NCI-H69 (cell line): ENCODE data around the gene CDCA3.
A peak's percentile ranks its signal among the peaks of the same experiment; 100 is the strongest.
"Not testable (repeated sequence)": the region's sequence is repeated elsewhere in the genome, so short reads cannot be mapped to it uniquely, and the experiment has no call there.

Experiments
- DNase-seq: peaks from one replicate; lab custom pipeline; 2025; lab: John Stamatoyannopoulos, UW

The CDCA3 gene

DNA sequence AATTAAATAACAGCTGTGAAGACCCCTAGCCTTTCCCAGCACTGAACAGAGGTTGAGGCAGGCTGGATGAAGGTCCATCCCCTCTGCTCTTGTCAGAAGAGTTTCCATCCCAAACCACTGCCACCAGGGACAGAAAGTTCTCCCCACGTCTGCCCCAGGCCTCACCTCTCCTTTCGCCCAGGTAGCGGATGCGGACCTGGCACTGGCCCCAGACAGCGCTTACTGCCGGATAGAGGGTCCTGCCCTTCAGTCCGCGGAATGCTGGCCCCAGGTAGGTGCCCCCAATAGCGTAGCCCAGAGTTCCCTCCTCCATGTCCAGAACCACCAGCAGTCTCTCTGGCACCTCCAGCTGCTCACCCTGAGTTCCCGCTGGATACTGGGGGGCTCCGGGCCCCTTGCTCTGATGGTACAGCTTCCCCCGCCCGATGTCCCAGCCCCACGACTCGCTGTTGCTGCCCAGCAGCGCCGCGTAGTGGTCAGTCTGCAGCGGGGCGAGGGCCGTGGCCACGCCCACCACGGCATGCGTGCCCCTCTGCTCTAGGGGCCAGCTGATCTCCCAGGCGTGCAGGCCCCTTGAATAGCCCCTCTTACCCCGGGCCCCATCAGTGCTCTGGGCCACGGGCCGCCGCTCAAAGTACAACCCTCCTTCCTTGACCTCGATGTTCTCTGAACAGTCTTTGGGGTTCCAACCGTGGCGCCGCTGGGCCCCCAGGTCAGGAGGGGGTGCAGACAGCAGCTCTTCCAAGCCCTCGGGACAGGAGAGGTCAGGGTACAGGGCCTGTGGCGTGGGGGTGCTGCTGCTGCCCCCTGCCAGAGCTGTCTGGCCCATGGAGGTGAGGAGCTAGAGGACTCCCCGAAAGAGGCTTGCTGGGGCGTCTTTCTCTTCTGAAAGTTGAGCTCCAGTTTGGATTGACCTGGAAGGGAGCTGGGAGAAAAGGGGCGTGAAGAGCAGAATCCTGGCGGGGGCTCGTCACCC is 21.3 kb upstream of the CDCA3 start:
- peak; percentile 85 for DNase-seq

DNA sequence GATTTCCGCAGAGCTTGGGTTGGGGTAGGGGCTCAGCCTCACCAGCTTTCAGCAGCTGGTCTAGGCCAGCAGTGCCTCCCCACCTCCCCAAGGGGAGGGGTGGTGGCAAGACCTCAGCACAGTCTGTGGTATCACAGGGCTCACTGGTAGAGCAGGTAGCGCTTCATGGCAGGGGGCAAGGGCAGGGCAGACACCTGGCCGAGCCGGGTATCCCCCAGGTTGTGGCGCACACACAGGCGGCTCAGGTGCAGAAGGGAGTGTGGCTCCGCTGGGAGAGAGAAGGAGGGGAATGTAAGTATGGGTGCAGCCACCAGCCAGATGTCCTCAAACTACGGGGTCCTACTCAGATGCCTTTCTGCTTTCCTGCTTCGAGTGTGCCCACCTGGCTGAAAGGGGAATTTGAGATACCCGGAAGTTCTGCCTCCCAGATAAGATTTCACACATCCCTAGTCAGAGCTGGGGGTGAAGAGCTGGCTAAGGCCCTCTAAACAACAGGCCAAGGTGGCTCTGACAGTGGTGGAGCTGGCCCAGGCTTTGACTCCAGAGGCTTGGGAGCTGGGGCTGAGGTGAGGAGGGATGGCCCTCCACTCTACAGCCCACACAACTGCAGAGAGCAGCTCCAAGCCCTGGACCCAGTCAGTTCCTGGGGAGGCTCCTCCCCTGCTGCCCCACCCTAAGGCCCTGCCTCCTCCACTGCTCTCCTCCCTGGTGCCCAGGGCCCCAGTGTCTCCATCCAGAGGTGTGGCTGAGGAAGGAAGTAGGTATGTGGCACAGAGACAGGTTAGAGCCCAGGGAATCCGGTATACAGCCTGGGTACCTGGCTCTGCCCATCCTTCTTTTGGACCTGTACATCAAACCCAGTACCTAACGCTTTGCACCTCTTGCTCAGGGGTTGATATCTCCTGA is 20.2 kb upstream of the CDCA3 start:
- peak; percentile 58 for DNase-seq

DNA sequence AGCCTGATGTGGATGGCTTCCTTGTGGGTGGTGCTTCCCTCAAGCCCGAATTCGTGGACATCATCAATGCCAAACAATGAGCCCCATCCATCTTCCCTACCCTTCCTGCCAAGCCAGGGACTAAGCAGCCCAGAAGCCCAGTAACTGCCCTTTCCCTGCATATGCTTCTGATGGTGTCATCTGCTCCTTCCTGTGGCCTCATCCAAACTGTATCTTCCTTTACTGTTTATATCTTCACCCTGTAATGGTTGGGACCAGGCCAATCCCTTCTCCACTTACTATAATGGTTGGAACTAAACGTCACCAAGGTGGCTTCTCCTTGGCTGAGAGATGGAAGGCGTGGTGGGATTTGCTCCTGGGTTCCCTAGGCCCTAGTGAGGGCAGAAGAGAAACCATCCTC is 19.2 kb upstream of the CDCA3 start:
- not testable (repeated sequence) for DNase-seq

DNA sequence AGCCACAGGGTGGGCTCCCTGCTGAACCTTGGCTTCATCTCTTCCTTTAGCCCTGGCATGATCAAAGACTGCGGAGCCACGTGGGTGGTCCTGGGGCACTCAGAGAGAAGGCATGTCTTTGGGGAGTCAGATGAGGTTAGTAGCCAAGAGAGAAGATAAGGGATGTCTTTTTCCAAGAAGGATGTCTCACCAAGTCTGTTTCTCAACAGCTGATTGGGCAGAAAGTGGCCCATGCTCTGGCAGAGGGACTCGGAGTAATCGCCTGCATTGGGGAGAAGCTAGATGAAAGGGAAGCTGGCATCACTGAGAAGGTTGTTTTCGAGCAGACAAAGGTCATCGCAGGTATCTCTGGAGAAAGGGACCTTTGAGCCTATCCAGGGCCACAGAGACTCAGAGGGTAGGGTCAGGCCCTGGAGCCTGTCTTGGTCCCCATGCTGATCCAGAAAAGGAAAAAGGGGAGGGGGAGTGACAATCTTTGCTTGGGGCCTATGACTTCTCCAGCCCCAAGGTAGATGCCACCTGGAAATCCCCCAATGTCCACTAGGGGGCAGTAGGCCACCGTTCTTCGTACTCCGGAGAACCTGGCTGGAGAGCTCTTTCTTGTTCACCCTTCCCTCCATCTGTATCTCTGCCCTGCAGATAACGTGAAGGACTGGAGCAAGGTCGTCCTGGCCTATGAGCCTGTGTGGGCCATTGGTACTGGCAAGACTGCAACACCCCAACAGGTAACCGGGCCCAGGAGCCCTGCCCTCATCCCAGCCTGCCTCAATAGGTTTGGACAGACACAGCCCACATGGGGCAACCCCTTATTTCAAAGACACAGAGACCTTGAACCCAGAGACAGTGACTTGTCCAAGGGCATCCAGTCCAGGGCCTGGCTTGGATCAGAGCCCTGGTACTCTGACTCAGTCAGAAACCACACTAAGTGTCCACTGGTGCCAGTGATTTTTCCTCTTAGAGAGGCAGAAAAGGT is 18.2 kb upstream of the CDCA3 start:
- peak; percentile 82 for DNase-seq

DNA sequence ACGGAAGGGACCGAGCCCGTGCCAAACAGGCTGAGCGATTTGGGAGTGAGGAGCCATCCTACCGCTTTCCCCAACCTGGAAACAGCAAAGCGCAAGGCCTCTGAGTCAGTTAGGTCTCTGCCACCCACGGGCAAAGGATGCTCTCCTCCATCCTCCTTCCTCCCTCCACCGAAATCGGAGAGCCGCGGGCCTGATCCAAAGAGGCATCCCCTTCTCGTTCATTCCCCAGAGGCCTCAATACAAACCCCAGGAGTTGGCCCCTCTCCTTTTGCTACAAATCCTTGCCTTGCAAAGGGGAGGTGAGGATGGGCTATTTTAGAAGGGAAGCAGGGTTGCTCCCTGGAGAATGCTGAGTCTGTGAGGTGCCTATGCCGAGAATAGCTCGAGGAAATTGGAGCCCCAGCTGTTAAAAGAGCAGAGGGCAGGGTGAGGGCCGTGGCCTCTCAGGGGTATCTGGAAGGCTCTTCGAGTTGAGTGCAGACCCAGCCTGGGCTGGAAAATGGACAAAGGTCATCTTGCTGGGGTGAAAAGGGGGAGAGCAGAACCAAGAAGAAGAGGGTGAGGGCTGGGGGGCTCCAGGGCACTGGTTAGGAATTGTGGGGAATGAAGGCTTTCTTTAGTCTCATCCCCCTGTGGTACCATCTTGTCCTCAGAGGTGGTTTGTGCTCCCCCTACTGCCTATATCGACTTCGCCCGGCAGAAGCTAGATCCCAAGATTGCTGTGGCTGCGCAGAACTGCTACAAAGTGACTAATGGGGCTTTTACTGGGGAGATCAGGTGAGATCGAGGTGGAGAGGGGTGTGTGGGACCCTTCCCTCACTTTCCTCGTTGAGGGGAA is 17.3 kb upstream of the CDCA3 start:
- peak; percentile 28 for DNase-seq

DNA sequence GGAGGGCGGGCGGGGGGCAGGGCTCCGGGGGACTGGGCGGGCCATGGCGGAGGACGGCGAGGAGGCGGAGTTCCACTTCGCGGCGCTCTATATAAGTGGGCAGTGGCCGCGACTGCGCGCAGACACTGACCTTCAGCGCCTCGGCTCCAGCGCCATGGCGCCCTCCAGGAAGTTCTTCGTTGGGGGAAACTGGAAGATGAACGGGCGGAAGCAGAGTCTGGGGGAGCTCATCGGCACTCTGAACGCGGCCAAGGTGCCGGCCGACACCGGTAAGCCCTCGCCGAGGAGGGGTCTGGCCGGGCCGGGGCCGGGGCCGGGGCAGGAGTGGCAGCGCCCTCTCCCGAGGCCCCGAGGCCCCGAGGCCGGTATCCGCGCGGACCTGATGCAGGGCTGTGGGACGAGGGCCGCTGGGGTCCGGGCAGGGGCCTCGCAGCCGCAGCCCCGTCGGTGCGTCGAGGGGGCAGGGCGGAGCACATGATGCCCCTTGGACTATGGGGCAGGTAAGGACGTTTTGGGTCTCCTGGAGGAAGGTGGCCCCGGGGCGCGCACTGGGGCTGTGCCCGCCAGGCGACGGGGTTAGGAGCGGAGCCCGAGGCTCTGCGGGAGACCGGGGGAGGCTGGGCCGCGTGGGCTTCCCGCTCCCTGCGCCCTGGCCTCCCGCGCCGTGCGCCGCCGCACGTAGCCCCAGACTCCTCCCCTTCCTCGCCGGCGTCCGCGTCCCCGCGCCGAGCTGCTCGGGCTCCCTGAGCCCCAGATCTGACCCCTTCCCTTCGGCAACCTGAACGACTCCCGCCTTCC is 16.5 kb upstream of the CDCA3 start, which contains the start of gene TPI1:
Gene TPI1 (plus strand): TSS at position 119 of the 798 bp plus-strand sequence. CDS start 36 bp downstream, at position 155.
- peak; percentile 90 for DNase-seq

DNA sequence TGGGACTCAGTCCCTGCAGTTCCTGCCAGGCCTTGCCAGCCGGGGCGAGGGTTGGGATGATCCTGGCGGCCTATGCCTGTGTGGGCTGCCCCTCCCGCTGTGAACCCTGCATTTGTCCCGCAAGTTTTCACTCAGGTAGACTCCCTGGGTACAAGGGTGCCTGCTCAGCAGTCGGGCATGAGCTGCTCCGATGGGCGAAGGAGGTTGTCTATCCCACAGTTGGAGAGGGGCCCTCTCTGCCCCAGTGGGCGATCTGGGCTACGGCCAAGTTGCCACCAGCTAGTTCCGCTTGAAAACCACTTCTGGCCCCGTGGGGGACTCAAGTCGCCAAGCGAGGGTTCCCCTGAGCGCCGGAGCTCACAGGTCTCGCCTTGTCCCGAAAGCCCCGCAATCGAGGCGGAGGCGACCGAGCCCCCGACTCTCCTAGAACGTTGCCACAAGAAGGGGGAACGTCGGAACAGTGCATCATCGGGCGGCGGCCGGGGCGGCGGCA is 15.9 kb upstream of the CDCA3 start:
- no peak for DNase-seq

DNA sequence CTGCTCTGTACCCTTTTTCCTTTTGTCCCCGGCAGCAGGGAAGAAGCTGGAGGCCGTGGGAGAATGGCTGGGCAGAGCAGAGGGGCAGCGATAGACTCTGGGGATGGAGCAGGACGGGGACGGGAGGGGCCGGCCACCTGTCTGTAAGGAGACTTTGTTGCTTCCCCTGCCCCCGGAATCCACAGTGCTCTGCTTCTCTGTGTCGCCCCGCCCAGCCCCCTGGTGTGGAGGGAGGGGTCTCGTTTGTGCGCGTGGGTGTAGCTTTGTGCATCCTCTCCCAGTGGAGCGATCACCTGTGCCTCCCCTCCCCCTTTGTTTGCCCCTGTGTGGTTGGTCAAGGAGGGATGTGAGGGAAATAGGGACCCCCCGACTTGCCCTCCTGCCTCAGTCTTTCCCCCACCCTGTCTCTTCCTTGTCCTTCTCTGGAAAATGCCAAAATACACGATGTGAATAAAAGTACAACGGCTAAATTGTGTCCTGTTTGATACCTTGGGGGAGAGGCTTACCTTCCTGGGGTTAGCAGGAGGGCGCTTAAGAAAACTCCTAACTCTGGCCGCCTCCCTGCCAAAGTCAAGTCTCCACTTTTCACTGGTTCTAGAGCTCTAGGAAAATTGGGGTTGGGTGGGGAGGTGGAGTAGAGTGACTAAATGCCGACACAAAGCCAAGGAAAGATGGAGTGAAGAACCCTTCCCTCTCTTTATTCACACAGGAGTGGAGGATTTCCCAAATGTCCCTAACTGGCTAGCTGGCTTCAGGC is 15.3 kb upstream of the CDCA3 start:
- DNase-seq = peak; percentile 37

DNA sequence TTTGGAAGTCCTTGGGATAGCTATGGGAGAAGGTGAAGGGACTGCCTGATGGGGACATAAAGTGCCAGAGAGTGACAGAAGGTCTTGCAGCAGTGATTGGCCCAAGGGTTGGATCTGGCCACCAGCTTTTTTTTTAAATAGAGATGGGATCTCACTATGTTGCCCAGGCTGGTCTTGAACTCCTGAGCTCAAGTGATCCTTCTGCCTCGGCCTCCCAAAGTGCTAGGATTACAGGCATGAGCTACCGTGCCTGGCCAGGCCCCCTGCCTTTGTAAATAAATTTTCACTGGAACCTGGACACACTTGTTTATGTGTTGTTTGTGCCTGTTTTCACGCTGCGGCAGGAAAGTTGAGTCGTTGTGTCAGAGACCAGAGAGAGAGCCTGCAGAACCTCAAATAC is 14.2 kb upstream of the CDCA3 start:
- DNase-seq = not testable (repeated sequence)

DNA sequence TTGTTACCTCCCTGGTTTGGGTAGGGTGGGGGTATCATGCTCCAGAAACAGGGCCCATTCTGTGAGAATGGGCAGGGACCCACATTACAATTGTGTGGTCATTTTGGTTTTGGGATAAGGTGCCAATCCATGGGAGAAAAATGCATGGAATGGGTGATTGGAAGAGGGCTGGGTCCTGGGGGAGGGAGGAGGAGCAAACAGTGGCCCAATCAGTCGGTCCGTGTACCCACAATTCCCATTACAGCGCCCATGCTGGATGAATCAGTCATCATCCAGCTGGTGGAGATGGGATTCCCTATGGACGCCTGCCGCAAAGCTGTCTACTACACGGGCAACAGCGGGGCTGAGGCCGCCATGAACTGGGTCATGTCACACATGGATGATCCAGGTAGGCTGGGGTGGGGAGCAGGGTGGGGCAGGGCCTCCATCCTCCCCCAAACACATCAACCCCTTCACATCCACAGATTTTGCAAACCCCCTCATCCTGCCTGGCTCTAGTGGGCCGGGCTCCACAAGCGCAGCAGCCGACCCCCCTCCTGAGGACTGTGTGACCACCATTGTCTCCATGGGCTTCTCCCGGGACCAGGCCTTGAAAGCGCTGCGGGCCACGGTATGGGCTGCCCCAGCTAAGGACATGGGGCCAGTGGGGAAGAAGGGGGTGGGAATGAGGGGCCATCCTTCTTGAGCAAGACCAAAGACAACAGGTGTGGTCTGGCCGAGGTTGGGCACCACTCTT is 12.7 kb upstream of the CDCA3 start:
- DNase-seq = no peak

DNA sequence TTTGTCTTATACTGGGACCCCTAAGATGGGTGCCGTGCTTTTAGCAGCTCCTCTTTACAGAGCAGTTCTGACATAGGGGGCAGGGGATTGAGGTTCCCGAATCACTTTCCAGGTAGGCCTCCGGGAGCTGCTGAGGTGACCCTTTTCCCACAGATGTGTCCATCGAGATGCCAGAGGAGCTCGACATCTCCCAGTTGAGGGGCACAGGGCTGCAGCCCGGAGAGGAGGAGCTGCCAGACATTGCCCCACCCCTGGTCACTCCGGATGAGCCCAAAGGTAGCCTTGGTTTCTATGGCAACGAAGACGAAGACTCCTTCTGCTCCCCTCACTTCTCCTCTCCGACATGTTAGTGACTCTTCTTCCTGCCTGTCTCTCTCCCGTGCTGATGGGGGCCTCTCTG is 11.9 kb upstream of the CDCA3 start:
- no peak for DNase-seq

DNA sequence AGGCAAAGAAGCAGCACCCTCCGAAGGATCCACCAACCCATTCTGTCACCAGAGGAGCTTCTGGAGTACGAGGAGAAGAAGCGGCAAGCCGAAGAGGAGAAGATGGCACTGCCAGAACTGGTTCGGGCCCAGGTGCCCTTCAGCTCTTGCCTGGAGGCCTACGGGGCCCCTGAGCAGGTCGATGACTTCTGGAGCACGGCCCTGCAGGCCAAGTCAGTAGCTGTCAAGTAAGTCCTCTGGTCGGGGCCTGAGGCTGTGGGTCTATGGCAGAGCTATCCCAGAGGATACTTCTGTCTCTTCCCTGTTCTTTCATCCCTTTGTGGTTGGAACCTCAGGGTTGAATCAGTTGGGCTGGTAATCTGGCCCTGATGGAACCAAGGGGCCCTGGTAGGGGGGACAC is 10.3 kb upstream of the CDCA3 start:
- no peak for DNase-seq

DNA sequence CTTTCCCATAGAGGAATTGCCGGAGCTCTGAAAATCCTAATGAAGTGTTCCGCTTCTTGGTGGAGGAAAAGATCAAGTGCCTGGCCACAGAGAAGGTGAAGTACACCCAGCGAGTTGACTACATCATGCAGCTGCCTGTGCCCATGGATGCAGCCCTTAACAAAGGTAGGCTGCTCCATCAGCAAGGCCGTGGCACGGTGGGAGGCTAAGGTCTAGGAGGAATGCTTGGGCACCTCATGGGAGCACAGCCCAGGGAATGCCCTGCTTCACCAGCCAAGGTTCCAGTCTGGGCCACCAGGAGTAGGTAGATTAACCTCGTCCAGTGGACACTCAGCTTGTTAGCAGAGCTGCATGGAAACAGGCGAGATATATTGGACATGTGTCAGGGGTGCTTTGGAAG is 9.9 kb upstream of the CDCA3 start:
- DNase-seq = no peak

DNA sequence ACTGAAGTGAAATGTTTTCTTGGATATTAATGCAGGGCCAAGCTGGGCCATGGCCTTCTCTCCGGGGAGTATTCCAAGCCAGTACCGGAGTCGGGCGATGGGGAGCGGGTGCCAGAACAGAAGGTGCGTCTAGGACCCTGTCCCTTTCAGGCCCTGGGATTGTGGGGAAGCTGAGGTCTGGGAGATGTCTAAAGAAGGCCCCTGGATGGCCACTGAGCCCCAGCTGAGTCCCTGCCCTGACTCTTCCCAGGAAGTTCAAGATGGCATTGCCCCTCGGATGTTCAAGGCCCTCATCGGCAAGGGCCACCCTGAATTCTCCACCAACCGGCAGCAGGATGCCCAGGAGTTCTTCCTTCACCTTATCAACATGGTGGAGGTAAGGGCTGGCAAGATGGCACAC is 9.0 kb upstream of the CDCA3 start:
- DNase-seq = no peak

DNA sequence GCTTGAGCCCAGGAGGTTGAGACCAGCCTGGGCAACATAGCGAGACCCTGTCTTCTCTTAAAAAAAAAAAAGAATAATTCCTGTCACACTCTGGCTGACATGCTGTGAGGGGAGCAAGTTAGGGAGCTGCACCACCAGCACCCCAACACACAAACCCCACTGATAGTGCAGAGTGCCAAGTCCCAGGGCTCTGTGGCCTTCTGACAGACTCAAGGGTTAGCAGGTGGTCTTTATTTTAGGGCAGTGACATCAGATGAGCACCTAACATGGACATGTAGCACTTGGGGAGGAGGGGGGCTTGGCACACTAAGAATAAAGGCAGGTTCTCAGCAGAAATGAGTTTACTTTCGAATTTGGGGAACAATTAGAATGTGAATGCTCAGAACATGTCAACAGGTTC is 7.7 kb upstream of the CDCA3 start:
- DNase-seq = no peak

DNA sequence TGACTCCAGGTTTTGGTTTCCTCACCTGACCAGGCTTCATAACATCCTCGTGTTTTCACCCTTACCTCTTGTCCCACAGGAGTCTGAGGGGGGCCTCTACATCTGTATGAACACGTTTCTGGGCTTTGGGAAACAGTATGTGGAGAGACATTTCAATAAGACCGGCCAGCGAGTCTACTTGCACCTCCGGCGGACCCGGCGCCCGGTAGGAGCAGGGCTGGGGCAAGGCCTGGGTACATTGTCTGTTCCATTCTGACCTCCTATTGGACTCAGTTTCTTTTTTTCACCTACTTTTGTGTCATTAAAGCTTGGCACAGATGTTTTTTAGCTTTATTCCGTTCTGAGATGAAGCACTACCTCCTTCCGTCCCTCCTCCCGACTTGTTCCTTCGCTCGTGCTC is 4.2 kb upstream of the CDCA3 start:
- DNase-seq = no peak

DNA sequence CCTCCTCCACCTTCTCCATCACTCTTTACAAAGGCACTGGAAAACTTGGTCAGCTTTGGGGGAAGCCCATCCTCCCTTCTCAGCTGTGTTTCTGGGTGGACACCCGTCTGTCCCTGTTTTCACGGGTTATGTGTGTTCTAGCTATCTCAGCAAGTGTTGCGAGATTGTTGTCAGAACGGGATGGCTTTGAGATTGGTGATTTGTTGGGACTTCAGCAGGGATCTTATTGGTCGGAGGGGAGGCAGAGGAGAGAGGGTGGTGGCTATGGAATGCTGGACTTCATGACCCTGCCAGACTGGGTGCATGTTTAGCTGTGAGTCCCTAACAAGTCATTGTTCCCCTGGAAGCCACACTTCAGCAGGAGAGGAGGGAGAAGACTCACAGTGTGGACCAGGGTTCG is 3.0 kb upstream of the CDCA3 start:
- no peak for DNase-seq

DNA sequence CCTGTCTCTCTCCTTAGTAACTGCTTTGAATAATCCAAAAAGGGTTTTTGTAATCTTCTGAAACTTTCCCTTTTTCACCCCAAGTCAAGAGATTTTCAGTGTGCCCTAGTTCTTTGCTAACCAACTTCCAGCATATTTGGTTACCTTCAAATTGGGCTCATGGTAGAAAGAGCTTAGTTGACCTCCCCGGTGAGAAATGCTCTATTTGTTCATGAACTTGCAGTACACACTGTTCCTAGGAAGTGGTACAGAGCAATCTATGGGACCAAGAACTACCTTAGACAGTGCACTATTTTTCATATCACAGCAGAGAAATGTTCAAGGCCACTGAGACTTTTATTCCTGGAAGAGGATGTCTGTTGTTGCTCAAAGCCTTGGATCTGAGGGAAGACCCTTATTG is 2.5 kb upstream of the CDCA3 start:
- DNase-seq = no peak
